GM23338 (cell line): ENCODE data around the gene YBX1.

Experiments
- CREB1 ChIP-seq: fragments of 250-450 bp; sonication (Bioruptor Pico); IDR thresholded peaks from 2 replicates; pipeline ENCODE4 v1.5.0; 2020; ENCODE audit warnings: low read depth, mild to moderate bottlenecking, moderate library complexity
- EZH2 ChIP-seq: fragments of 200-600 bp; sonication (generic); IDR thresholded peaks from one replicate; pipeline ENCODE4 v1.8.0; 2017; ENCODE audit warnings: antibody characterized with exemption, mild to moderate bottlenecking, low read depth; ENCODE audit not compliant: unreplicated experiment
- TF ChIP-seq, protein P1 (sequence below), 2 experiments: fragments of 200-600 bp in 1 of 2; sonication (generic) in 1 of 2; conservative IDR thresholded peaks; 2 replicates each; pipeline versions ENCODE4 v1.5.1 to v1.6.1; 2016 to 2017; ENCODE audit warnings: antibody characterized with exemption in 2 of 2, low read depth in 2 of 2, mild to moderate bottlenecking in 2 of 2, moderate library complexity in 1 of 2

DNA sequence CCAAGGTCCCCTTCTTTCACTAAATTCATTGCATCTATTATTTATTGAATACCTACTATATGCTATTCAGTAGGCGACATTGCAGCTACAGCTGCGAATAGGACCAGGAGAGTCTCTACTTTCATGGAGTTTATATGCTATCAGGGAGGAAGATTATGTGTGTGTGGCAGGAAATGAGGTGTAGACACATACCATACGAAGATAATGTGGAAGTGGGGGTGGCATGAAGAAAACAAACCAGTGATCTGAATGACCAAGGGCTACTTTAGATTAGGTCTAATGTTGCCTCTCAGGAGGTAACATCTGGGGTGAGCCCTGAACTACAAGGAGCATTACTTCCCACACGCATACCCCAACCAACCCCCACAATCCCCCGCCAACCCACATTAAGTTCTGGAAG, 25.0 kb upstream of the YBX1 start:
- TF ChIP-seq, protein P1, sequence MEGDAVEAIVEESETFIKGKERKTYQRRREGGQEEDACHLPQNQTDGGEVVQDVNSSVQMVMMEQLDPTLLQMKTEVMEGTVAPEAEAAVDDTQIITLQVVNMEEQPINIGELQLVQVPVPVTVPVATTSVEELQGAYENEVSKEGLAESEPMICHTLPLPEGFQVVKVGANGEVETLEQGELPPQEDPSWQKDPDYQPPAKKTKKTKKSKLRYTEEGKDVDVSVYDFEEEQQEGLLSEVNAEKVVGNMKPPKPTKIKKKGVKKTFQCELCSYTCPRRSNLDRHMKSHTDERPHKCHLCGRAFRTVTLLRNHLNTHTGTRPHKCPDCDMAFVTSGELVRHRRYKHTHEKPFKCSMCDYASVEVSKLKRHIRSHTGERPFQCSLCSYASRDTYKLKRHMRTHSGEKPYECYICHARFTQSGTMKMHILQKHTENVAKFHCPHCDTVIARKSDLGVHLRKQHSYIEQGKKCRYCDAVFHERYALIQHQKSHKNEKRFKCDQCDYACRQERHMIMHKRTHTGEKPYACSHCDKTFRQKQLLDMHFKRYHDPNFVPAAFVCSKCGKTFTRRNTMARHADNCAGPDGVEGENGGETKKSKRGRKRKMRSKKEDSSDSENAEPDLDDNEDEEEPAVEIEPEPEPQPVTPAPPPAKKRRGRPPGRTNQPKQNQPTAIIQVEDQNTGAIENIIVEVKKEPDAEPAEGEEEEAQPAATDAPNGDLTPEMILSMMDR (conservative IDR thresholded peaks at IDR 0.05; ENCODE audit: low read depth in 2 of 2): no peak
- TF ChIP-seq CREB1 (CRISPR knock-in tag) (no peak), EZH2 (no peak)
